Panc1 (cell line): Measurements from ENCODE around the gene ETNPPL.

Experiments
- POLR2AphosphoS5 ChIP-seq: IDR thresholded peaks from 2 replicates; pipeline ENCODE4 v1.6.1; 2012; ENCODE audit warnings: mild to moderate bottlenecking, low read depth, low read length, moderate library complexity
- SIN3A ChIP-seq: IDR thresholded peaks from 2 replicates; pipeline ENCODE4 v1.6.1; 2012; ENCODE audit warnings: low read depth, mild to moderate bottlenecking, low read length, moderate library complexity, borderline replicate concordance; ENCODE audit not compliant: insufficient read depth
- TCF7L2 ChIP-seq: IDR thresholded peaks from 2 replicates; pipeline ENCODE4 v1.6.1; 2011; ENCODE audit warnings: mild to moderate bottlenecking, low read depth, low read length, inconsistent platforms
- TF ChIP-seq, protein P1 (sequence below): fragments of 450-650 bp; IDR thresholded peaks from 2 replicates; pipeline ENCODE4 v1.5.1; 2017; ENCODE audit warnings: mild to moderate bottlenecking

DNA sequence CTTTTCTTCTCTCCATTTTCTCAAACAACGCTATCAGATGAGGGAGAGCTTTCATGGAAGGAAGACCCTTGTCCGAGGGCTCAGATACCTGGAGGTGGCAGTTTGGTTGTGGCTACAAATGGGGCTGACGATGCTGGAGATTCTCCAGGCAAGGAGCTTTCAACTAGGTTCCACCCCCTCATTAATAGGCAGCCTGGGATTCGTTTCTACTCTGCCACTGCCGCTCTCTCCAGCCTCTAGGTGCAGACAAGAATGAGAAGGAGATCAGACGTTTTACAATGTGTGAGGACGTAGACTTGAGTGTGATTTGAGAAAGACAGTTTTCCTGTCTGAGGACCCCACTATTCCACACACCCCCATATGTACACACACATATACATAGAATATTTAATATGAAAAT is 53.1 kb downstream of the ETNPPL start:
- TF ChIP-seq, protein P1, sequence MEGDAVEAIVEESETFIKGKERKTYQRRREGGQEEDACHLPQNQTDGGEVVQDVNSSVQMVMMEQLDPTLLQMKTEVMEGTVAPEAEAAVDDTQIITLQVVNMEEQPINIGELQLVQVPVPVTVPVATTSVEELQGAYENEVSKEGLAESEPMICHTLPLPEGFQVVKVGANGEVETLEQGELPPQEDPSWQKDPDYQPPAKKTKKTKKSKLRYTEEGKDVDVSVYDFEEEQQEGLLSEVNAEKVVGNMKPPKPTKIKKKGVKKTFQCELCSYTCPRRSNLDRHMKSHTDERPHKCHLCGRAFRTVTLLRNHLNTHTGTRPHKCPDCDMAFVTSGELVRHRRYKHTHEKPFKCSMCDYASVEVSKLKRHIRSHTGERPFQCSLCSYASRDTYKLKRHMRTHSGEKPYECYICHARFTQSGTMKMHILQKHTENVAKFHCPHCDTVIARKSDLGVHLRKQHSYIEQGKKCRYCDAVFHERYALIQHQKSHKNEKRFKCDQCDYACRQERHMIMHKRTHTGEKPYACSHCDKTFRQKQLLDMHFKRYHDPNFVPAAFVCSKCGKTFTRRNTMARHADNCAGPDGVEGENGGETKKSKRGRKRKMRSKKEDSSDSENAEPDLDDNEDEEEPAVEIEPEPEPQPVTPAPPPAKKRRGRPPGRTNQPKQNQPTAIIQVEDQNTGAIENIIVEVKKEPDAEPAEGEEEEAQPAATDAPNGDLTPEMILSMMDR = no peak
- TF ChIP-seq POLR2AphosphoS5 (no peak), SIN3A (no peak), TCF7L2 (no peak)
